Fibroblast of mammary gland (primary cell): ENCODE data around the gene EPS8.

Source experiments
- DNase-seq: peaks from one replicate; pipeline ENCODE4 v3.0.0-alpha.2; 2010; ENCODE audit warnings: low read depth
- H3K4me3 ChIP-seq: 2 replicates; pipeline ENCODE4 v1.5.1; 2011; ENCODE audit warnings: low read depth, mild to moderate bottlenecking, low read length, moderate library complexity; ENCODE audit not compliant: control insufficient read depth
- TF ChIP-seq, protein P1 (sequence below): conservative IDR thresholded peaks from 2 replicates; pipeline ENCODE4 v1.5.1; 2011; ENCODE audit warnings: low read depth, low read length, inconsistent platforms; ENCODE audit not compliant: control insufficient read depth, insufficient read depth

The EPS8 gene

DNA sequence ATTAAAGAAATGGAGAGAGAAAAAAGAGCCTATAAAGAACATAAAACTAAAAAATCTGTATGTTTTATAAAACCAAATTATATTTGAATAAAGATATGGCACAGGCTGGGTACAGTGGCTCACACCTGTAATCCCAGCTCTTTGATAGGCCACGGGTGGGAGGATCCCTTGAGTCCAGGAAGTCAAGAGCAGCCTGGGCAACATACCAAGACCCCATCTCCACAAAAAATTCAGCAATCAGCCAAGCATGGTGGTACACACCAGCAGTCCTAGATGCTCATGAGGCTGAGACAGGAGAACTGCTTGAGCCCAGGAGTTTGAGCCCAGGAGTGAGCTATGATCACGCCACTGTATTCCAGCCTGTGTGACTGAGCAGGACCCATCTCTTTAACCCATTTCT, 74.9 kb downstream of the EPS8 start:
- DNase-seq = no peak
- TF ChIP-seq, protein P1, sequence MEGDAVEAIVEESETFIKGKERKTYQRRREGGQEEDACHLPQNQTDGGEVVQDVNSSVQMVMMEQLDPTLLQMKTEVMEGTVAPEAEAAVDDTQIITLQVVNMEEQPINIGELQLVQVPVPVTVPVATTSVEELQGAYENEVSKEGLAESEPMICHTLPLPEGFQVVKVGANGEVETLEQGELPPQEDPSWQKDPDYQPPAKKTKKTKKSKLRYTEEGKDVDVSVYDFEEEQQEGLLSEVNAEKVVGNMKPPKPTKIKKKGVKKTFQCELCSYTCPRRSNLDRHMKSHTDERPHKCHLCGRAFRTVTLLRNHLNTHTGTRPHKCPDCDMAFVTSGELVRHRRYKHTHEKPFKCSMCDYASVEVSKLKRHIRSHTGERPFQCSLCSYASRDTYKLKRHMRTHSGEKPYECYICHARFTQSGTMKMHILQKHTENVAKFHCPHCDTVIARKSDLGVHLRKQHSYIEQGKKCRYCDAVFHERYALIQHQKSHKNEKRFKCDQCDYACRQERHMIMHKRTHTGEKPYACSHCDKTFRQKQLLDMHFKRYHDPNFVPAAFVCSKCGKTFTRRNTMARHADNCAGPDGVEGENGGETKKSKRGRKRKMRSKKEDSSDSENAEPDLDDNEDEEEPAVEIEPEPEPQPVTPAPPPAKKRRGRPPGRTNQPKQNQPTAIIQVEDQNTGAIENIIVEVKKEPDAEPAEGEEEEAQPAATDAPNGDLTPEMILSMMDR = no peak
- H3K4me3 ChIP-seq = no peak overlapping the region

DNA sequence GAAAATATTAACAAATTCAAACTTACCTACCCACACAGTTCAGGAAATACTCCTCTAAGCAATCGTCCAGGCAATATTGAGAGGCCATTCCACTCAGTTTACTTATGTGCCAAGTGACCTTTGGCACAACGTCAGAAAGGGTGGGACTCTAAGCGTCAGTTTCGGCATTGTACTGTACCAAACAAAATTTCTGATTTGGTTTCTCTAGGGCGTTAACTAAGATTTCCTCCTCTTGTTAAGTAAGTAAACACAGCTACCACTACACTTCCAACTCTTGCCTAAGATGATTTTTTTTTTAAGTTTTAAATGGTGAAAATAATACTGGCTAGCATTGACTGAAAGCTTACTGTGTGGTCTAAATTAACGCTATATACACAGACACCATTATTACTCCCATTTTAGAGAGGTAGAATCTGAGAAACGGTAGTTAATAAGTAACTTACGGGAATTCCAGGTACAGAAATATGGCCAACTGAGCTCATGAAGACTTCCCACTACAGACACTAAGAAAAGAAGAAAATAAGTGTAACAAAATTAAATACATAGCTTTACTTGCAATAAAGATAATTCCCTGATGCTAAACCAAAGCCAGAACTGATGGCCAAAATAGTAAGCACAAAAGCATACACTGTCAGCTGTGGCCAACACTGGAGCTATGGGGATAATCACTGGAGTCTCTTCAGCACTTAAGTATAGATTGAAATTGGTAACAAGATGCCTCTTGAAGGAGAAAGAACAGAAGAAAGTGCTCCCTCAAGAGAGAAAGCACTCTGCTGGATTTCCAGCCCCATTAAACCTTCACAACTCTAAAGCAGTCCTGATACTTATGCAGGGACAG, 76.1 kb downstream of the EPS8 start:
- TF ChIP-seq, protein P1 = no peak
- DNase-seq = no peak
- H3K4me3 ChIP-seq = no peak overlapping the region

DNA sequence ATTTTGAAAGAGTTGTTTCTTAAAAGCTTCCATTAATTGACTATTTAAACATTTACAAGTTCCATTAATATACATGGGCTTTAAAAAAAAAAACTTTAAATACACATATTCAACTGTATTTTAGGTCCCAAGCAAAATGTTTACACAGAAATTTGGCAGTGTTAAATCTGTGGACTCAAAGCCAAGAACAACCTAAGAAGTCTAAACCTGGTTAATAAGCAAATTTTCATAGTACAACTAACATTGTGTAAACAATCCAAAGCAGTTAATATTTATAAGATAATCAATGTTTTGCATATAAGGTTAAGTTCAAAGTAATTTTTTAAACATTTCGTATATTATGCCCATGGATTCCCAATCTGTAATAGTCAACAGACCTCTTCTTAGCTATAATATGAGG, 77.0 kb downstream of the EPS8 start:
- H3K4me3 ChIP-seq = no peak overlapping the region
- TF ChIP-seq, protein P1 = no peak
- DNase-seq = no peak

DNA sequence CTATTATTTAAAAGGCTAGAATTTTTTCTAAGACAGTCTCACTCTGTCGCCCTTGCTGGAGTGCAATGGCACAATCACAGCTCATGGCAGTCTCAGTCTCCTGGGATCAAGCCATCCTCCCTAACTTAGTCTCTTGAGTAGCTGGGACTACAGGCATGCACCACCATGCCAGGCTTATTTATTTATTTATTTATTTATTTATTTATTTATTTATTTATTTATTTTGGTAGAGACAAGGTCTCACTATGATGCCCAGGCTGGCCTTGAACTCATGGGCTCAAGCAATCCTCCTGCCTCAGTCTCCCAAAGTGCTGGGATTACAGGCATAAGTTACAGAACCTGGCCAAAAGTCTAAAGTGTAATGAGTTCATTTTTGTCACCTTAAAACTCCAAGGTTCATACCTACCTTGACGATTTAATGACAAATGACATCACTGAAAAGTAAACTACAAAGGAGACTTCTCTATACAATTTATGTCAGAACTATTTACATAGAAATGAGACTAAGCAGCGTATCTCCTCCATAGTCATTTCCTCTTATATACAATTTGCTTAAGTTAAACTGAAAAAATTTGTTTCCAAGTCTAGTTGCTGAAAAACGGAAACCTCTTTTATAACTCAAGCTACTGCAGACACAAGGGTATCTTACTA, 78.2 kb downstream of the EPS8 start:
- DNase-seq = no peak
- TF ChIP-seq, protein P1 = no peak

DNA sequence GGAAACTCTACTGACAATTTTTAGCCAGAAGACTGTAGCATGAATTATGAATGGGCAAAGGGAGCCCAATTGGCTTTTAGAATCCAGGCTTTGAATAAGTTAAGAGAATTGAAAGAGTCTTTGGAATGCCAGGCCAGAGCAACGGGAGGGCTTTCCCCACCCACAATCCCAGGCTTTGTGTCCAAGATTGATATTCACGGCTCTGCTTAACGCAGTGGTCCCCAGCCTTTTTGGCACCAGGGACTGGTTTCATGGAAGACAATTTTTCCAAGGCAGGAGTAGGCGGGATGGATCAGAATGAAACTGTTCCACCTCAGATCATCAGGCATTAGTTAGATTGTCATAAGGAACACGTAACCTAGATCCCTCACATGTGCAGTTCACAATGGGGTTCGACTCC, 79.6 kb downstream of the EPS8 start:
- TF ChIP-seq, protein P1 = no peak
- DNase-seq = no peak
- H3K4me3 ChIP-seq = no peak overlapping the region

More for the DNA sequence above, 78.2 kb downstream of the EPS8 start:
- H3K4me3 ChIP-seq = no peak overlapping the region

DNA sequence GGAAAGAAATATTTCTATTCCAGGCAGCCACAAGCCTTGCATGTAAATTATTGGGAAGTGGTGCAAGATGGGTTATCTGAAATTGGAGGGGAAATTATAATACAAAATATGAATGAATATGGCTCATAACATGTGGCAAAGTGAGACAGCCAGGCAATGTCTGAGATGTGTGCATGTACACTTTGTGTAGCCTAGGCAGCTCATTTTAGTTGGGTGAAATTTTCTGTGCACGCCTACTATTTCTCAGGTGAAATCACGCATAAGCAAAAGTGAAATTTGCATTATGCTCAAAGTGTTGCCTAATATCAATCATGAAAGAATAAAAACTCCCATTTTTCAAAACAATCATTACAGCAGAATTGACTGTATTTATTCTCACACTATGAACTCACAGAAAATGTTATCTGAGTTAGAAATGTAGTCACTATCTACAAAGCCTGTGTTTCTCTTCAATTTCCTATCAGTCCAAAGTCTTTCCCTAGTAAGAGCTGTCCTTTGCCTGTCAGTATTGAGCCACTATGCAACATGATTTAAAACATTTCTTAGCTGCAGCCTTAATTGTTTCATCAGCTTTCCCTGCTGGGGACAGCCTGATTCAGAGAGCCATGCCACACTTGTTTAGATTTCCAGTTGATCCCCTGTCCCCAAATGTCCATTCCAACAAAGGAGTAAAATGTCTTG, 80.7 kb downstream of the EPS8 start:
- no peak overlapping the region for H3K4me3 ChIP-seq
- no peak for DNase-seq
- TF ChIP-seq, protein P1 = no peak
